ENCODE data around the gene NFE2L1.

GRCh38 chr17:48100160-48100559 lies 52.0 kb downstream of the NFE2L1 start:
- TF ChIP-seq CTCF (IDR thresholded peaks at IDR 0.05 in 4 of 5, conservative IDR thresholded peaks at IDR 0.05 in 1 of 5), result no peak
- no peak for TF ChIP-seq POLR2A (IDR thresholded peaks at IDR 0.05)
